ENCODE data around the gene ENAM. TPM values are rescaled to one million over a fixed set of nuclear protein-coding genes. Genes with fewer than 3 reads are reported as not detected.

The ENAM gene
- total and polyA plus RNA-seq, 2 of the 13 experiments (the other 11 are each of a cell fraction or from before 2014, with no cell fraction given), result not detected

- TF ChIP-seq ZNF232 (CRISPR knock-in tag; IDR thresholded peaks at IDR 0.05; ENCODE audit: borderline replicate concordance) (peak; percentile 93), MED1 (CRISPR knock-in tag; IDR thresholded peaks at IDR 0.05) (peak; percentile 89), ZNF446 (CRISPR knock-in tag; IDR thresholded peaks at IDR 0.05) (no peak), MYC (CRISPR knock-in tag; IDR thresholded peaks at IDR 0.05; ENCODE audit: borderline replicate concordance) (peak; percentile 89), ZFP36 (IDR thresholded peaks at IDR 0.05; ENCODE audit: borderline replicate concordance, low read depth, low read length, partially characterized antibody) (no peak), AKAP8 (CRISPR knock-in tag; IDR thresholded peaks at IDR 0.05) (no peak), DMAP1 (CRISPR knock-in tag; IDR thresholded peaks at IDR 0.05) (peak; percentile 96), ZBTB20 (CRISPR knock-in tag; IDR thresholded peaks at IDR 0.05; ENCODE audit: borderline replicate concordance, low read depth) (peak; percentile 75; the same call in 1 of the 2 replicates), ARID5B (CRISPR knock-in tag; IDR thresholded peaks at IDR 0.05) (peak; percentile 74), CBX2 (IDR thresholded peaks at IDR 0.05; ENCODE audit: low read depth, low read length) (no peak), CBX2 (CRISPR knock-in tag; IDR thresholded peaks at IDR 0.05; ENCODE audit: low read depth) (peak; percentile 41; the same call in 1 of the 2 replicates), GATAD2A (CRISPR knock-in tag; IDR thresholded peaks at IDR 0.05) (peak; percentile 91), DNMT3B (CRISPR knock-in tag; conservative IDR thresholded peaks at IDR 0.05) (peak; percentile 66; the same call in 1 of the 2 replicates), ZNF251 (CRISPR knock-in tag; IDR thresholded peaks at IDR 0.05) (no peak), ZBTB44 (CRISPR knock-in tag; IDR thresholded peaks at IDR 0.05) (peak; percentile 66; the same call in 1 of the 2 replicates), PITX1 (CRISPR knock-in tag; IDR thresholded peaks at IDR 0.05) (peak; percentile 87), NFATC3 (CRISPR knock-in tag; IDR thresholded peaks at IDR 0.05) (0 out of 2 replicates have a peak, but pooled peaks have one; percentile 50), CENPBD1 (CRISPR knock-in tag; IDR thresholded peaks at IDR 0.05; ENCODE audit: borderline replicate concordance, low read depth) (no peak), ZNF337 (CRISPR knock-in tag; IDR thresholded peaks at IDR 0.05; ENCODE audit: borderline replicate concordance, low read depth) (peak; percentile 55; the same call in 1 of the 2 replicates), STAT5B (CRISPR knock-in tag; IDR thresholded peaks at IDR 0.05) (no peak; the same call in 1 of the 2 replicates), RBM39 (IDR thresholded peaks at IDR 0.05; ENCODE audit: low read depth, low read length, poor library complexity, severe bottlenecking) (peak; percentile 55), ZKSCAN1 (IDR thresholded peaks at IDR 0.05; ENCODE audit: low read length) (peak; percentile 59)
Observed at GRCh38 chr4:70687821-70688794, 59.6 kb downstream of the ENAM start, which contains the start of gene UTP3 (continued).
